Endothelial cell of umbilical vein (primary cell): Measurements from ENCODE around the gene CTDSPL. TPM values are rescaled to one million over a fixed set of nuclear protein-coding genes. Genes with fewer than 3 reads are reported as not detected.

Experiments
- BruUV-seq: library from RNA; stranded (reverse); fragments of 400-500 nt; replicated peaks from 2 replicates; lab custom pipeline; 2021; lab: Mats Ljungman, UMichigan
- CTCF ChIA-PET: fragments of 300-600, 350-600 bp; sonication (Branson Sonifier 250); formaldehyde crosslinking; loops from one replicate; lab custom pipeline; 2021; ENCODE audit warnings: antibody characterized with exemption, inconsistent platforms; lab: Charles Lee
- POLR2A ChIA-PET: fragments of 300-600, 350-600 bp; sonication (Branson Sonifier 250); formaldehyde crosslinking; loops from one replicate; lab custom pipeline; 2021; ENCODE audit warnings: antibody characterized with exemption, inconsistent platforms; lab: Charles Lee
- DNase-seq: peaks from one replicate; pipeline ENCODE4 v3.0.0-alpha.2; 2011; ENCODE audit warnings: low read depth, low spot score
- FAIRE-seq: peaks from 2 replicates; lab custom pipeline; 2011; peaks lifted over from hg19 to GRCh38; lab: Jason Lieb, UNC
- H2AFZ ChIP-seq: 2 replicates; pipeline ENCODE4 v1.6.0; 2012; ENCODE audit warnings: low read depth, low read length, control low read depth, inconsistent platforms
- H3K27ac ChIP-seq: 2 replicates; pipeline ENCODE4 v1.5.1; 2011; ENCODE audit warnings: low read depth, mild to moderate bottlenecking, control low read depth, low read length, moderate library complexity; ENCODE audit not compliant: insufficient read depth
- H3K27me3 ChIP-seq, 2 experiments: 2 replicates each; pipeline versions ENCODE4 v1.6.0 to v1.6.1; 2011; ENCODE audit warnings: low read length in 2 of 2, mixed read lengths in 1 of 2; ENCODE audit not compliant: control insufficient read depth in 2 of 2, insufficient read depth in 2 of 2
- H3K36me3 ChIP-seq, 2 experiments: 2 replicates in 1 of 2; 3 replicates in 1 of 2; pipeline ENCODE4 v1.5.1; 2011; ENCODE audit warnings: low read length in 2 of 2, mild to moderate bottlenecking in 1 of 2, moderate library complexity in 1 of 2; ENCODE audit not compliant: control insufficient read depth in 2 of 2, insufficient read depth in 2 of 2; ENCODE audit errors: extremely low read depth in 1 of 2
- H3K4me1 ChIP-seq: 3 replicates; pipeline ENCODE4 v1.5.1; 2011; ENCODE audit warnings: mild to moderate bottlenecking, low read length; ENCODE audit not compliant: control insufficient read depth, insufficient read depth; ENCODE audit errors: extremely low read depth
- H3K4me2 ChIP-seq: 2 replicates; pipeline ENCODE4 v1.6.1; 2011; ENCODE audit warnings: low read length, control low read depth, mixed read lengths; ENCODE audit not compliant: insufficient read depth
- H3K4me3 ChIP-seq, 3 experiments: fragments of 200-600 bp in 1 of 3; sonication (generic), shearing (Covaris generic) in 1 of 3; replicated peaks in 1 of 3; 2 replicates each; pipeline ENCODE4 v1.5.1; 2011 to 2016; ENCODE audit warnings: control low read depth in 3 of 3, low read length in 3 of 3, mild to moderate bottlenecking in 2 of 3, inconsistent platforms in 1 of 3, low read depth in 1 of 3, moderate library complexity in 1 of 3; ENCODE audit not compliant: insufficient read depth in 1 of 3
- H3K79me2 ChIP-seq: 2 replicates; pipeline ENCODE4 v1.6.0; 2012; ENCODE audit warnings: low read length, inconsistent platforms; ENCODE audit not compliant: control insufficient read depth, insufficient read depth
- H3K9ac ChIP-seq: replicated peaks from 2 replicates; pipeline ENCODE3; 2011; ENCODE audit warnings: low read length, control low read depth; ENCODE audit not compliant: insufficient read depth; ENCODE audit errors: extremely low read depth
- H3K9me1 ChIP-seq: replicated peaks from 3 replicates; pipeline ENCODE4 v1.6.0; 2011; ENCODE audit warnings: mild to moderate bottlenecking, low read length; ENCODE audit not compliant: control insufficient read depth, insufficient read depth; ENCODE audit errors: extremely low read depth
- H3K9me3 ChIP-seq: replicated peaks from 2 replicates; pipeline ENCODE4 v1.5.1; 2012; ENCODE audit warnings: low read length, inconsistent platforms; ENCODE audit not compliant: control insufficient read depth, insufficient read depth
- H4K20me1 ChIP-seq: replicated peaks from 2 replicates; pipeline ENCODE3; 2011; ENCODE audit warnings: mild to moderate bottlenecking, low read length; ENCODE audit not compliant: control insufficient read depth, insufficient read depth; ENCODE audit errors: extremely low read depth
- EZH2 ChIP-seq: IDR thresholded peaks from 2 replicates; pipeline ENCODE4 v1.6.1; 2012; ENCODE audit warnings: borderline replicate concordance, low read depth, mild to moderate bottlenecking, moderate library complexity, low read length, inconsistent platforms; ENCODE audit not compliant: severe bottlenecking
- FOS ChIP-seq: IDR thresholded peaks from 2 replicates; pipeline ENCODE4 v1.6.1; 2011; ENCODE audit warnings: mild to moderate bottlenecking, low read length, moderate library complexity, borderline replicate concordance; ENCODE audit not compliant: insufficient read depth
- GATA2 ChIP-seq: IDR thresholded peaks from 2 replicates; pipeline ENCODE4 v1.7.0; 2011; ENCODE audit warnings: low read depth, mild to moderate bottlenecking, moderate library complexity, mixed read lengths, low read length; ENCODE audit not compliant: insufficient read length, insufficient read depth
- JUN ChIP-seq: IDR thresholded peaks from 2 replicates; pipeline ENCODE4 v1.6.1; 2011; ENCODE audit warnings: borderline replicate concordance, low read depth; ENCODE audit not compliant: insufficient read length, insufficient read depth
- MAX ChIP-seq: IDR thresholded peaks from 2 replicates; pipeline ENCODE4 v1.6.1; 2011; ENCODE audit not compliant: insufficient read depth, insufficient read length
- MYC ChIP-seq: IDR thresholded peaks from one replicate; pipeline ENCODE4 v1.6.1; 2011; ENCODE audit warnings: mild to moderate bottlenecking, low read depth, low read length
- POLR2A ChIP-seq: IDR thresholded peaks from 2 replicates; pipeline ENCODE4 v1.6.1; 2012; ENCODE audit warnings: low read depth, mild to moderate bottlenecking, control low read depth, low read length
- dilution Hi-C: fragments of 300-500 bp; cut with MboI; formaldehyde crosslinking; loops from one replicate; pipeline ENCODE4 v1.15.0; 2019; ENCODE audit warnings: low sequenced_read_pairs; ENCODE audit not compliant: extremely low pct_ligation_motif_present
- intact Hi-C: fragments of 100-400 bp; cut with micrococcal nuclease; formaldehyde crosslinking; loops from one replicate; pipeline ENCODE4 v1.10.0; 2022
- polyA plus RNA-seq, 4 experiments: library from polyadenylated mRNA; depleted of rRNA in 3 of 4; stranded (reverse) in 3 of 4; unstranded in 1 of 4; fragments of >200 nt; gene quantifications; 2 replicates each; pipeline versions ENCODE4 v1.2.1 to v1.2.3, GENCODE V29; 2011 to 2012; ENCODE audit warnings: missing spikeins in 1 of 4
- total RNA-seq: library from RNA; stranded (reverse); gene quantifications from 2 replicates; pipeline ENCODE4 v1.2.3, GENCODE V29; 2021
- TF ChIP-seq, protein P1 (sequence below), 2 donors: IDR thresholded peaks; 1 replicate in 1 of 2; 2 replicates in 1 of 2; pipeline ENCODE4 v1.5.1; 2011; ENCODE audit warnings: low read length in 2 of 2, mild to moderate bottlenecking in 2 of 2, moderate library complexity in 2 of 2, control low read depth in 1 of 2, inconsistent platforms in 1 of 2, low read depth in 1 of 2; ENCODE audit not compliant: insufficient read depth in 1 of 2; ENCODE audit errors: extremely low read depth in 1 of 2

The CTDSPL gene
- total and polyA plus RNA-seq, 2 donors (not counting 3 experiments of a cell fraction or from before 2014, with no cell fraction given) = 30.1 to 43.2 TPM

DNA sequence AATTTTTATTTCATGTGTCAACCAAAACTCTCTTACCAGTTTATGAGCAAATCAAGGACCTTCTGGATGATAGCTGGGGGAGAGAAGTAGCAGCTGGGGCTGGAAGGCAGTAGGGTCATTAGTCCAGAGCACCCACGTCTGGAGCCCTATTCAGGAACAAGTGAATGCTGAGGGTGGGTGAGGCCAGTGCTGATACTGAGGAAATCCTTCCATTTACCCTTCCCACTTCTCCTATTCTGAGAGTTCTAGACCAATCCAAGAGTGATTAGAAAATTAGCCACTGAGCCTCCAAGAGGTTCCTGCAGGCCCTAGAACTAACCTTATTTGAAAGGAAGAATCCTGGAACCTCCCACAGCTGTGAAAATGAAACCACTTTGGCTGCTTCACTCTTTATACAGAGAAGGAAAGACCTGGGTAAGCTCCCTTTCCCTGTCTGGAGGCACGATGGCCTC lies 82.7 kb downstream of the CTDSPL start:
- DNase-seq = peak; percentile 28
- H2AFZ ChIP-seq = no peak overlapping the region
- POLR2A ChIA-PET = no interaction called here
- H3K79me2 ChIP-seq = no peaks in the 10 kb centered on the region
- CTCF ChIA-PET = interaction anchor here (1.3 to 3.7 kb wide), 3 partner anchors 17 to 30 kb away, joined by 4 to 32 read pairs (median 13); no protein-coding TSS in a partner anchor
- FAIRE-seq = no peak
- H3K9me3 ChIP-seq = no peaks in the 10 kb centered on the region
- H3K27me3 ChIP-seq = no peaks in the 10 kb centered on the region
- intact Hi-C loops (no loop called here), dilution Hi-C loops (no loop called here)
- TF ChIP-seq EZH2 (no peak), MYC (no peak), FOS (no peak), MAX (no peak), GATA2 (no peak), JUN (no peak), POLR2A (no peak)
- TF ChIP-seq, protein P1, sequence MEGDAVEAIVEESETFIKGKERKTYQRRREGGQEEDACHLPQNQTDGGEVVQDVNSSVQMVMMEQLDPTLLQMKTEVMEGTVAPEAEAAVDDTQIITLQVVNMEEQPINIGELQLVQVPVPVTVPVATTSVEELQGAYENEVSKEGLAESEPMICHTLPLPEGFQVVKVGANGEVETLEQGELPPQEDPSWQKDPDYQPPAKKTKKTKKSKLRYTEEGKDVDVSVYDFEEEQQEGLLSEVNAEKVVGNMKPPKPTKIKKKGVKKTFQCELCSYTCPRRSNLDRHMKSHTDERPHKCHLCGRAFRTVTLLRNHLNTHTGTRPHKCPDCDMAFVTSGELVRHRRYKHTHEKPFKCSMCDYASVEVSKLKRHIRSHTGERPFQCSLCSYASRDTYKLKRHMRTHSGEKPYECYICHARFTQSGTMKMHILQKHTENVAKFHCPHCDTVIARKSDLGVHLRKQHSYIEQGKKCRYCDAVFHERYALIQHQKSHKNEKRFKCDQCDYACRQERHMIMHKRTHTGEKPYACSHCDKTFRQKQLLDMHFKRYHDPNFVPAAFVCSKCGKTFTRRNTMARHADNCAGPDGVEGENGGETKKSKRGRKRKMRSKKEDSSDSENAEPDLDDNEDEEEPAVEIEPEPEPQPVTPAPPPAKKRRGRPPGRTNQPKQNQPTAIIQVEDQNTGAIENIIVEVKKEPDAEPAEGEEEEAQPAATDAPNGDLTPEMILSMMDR (IDR thresholded peaks at IDR 0.05; ENCODE audit: extremely low read depth in 1 of 2, insufficient read depth in 1 of 2, low read depth in 1 of 2, low read length in 2 of 2) = no peak
- peaks cover 27% of the 10 kb centered on the region for H3K4me1 ChIP-seq
- H3K4me2 ChIP-seq = no peak overlapping the region
- no TSS peak for BruUV-seq
- no peaks in the 10 kb centered on the region for H3K36me3 ChIP-seq
- no peak overlapping the region for H3K4me3 ChIP-seq
- no peaks in the 10 kb centered on the region for H3K9me1 ChIP-seq
- no peak overlapping the region for H3K9ac ChIP-seq
- no peaks in the 10 kb centered on the region for H4K20me1 ChIP-seq
- no peak overlapping the region for H3K27ac ChIP-seq
